Gastrocnemius medialis (tissue), 4 donors: ENCODE results near the gene MRPS12. TPM values are rescaled to one million over a fixed set of nuclear protein-coding genes. Genes with fewer than 3 reads are reported as not detected.
A peak's percentile ranks its signal among the peaks of the same experiment; 100 is the strongest.

ENCODE experiments used
- ATAC-seq, 2 donors: fragments of 150-250 bp; one replicate each; pipeline ENCODE4 v1.9.1; 2016
- DNase-seq, 2 donors: peaks; one replicate each; pipeline ENCODE4 v3.0.0-alpha.2; 2019
- H3K27ac ChIP-seq, 4 donors: fragments of 200-600 bp; sonication (generic); 1 replicate in 1 of 4; 2 replicates in 3 of 4; pipeline ENCODE4 v1.5.1; 2016 to 2018; ENCODE audit warnings: mild to moderate bottlenecking in 2 of 4, moderate library complexity in 1 of 4
- H3K27me3 ChIP-seq, 3 donors: fragments of 200-600 bp; sonication (generic) in 2 of 3; 1 replicate in 1 of 3; 2 replicates in 2 of 3; pipeline versions ENCODE4 v1.5.1 to v1.6.0; 2016 to 2019; ENCODE audit warnings: mild to moderate bottlenecking in 1 of 3, moderate library complexity in 1 of 3
- H3K36me3 ChIP-seq, 2 donors: fragments of 200-600 bp; sonication (generic) in 1 of 2; one replicate each; pipeline ENCODE4 v1.5.1; 2017 to 2018
- H3K4me1 ChIP-seq, 2 donors: fragments of 200-600 bp; sonication (generic) in 1 of 2; one replicate each; pipeline ENCODE4 v1.5.1; 2016 to 2017; ENCODE audit warnings: mild to moderate bottlenecking in 2 of 2
- H3K4me3 ChIP-seq, 4 donors: fragments of 200-600 bp; sonication (generic) in 3 of 4; 1 replicate in 1 of 4; 2 replicates in 3 of 4; pipeline ENCODE4 v1.5.1; 2016 to 2019; ENCODE audit warnings: mild to moderate bottlenecking in 2 of 4
- H3K9me3 ChIP-seq, 3 donors: fragments of 200-600 bp; sonication (generic) in 2 of 3; 1 replicate in 1 of 3; 2 replicates in 2 of 3; pipeline ENCODE4 v1.5.1; 2016 to 2019
- CTCF ChIP-seq, 5 experiments: fragments of 450-650 bp in 3 of 5; fragments of 200-600 bp in 2 of 5; sonication (generic) in 2 of 5; IDR thresholded peaks in 4 of 5; conservative IDR thresholded peaks in 1 of 5; 1 replicate in 4 of 5; 2 replicates in 1 of 5; pipeline ENCODE4 v1.5.1; 2016 to 2019; ENCODE audit warnings: antibody characterized with exemption in 5 of 5, mild to moderate bottlenecking in 3 of 5, moderate library complexity in 3 of 5
- POLR2A ChIP-seq, 2 donors: fragments of 450-650 bp; IDR thresholded peaks; one replicate each; pipeline ENCODE4 v1.6.1; 2017; ENCODE audit warnings: antibody characterized with exemption in 2 of 2, mild to moderate bottlenecking in 2 of 2, moderate library complexity in 2 of 2
- in situ Hi-C, 4 donors: fragments of 200-750 bp; cut with MboI; loops; one replicate each; pipeline versions ENCODE4 v1.15.0 to v1.8.0; 2017; ENCODE audit warnings: low sequenced_read_pairs in 4 of 4
- intact Hi-C: fragments of 100-400 bp; cut with DNase I; formaldehyde crosslinking; loops from one replicate; pipeline ENCODE4 v1.15.1; 2023; ENCODE audit warnings: low total_unique reads
- total RNA-seq, 4 donors: library from RNA; depleted of rRNA; stranded (reverse); fragments of >200 nt; gene quantifications; one replicate each; pipeline versions ENCODE4 v1.1.0 to v1.2.3, GENCODE V29; 2016

The MRPS12 gene
- total RNA-seq, 4 donors from 2014 or later = 20.0 to 49.8 (median 36.1) TPM

- Histone ChIP-seq H3K4me1 (peaks cover 14 to 17% of the 10 kb centered on the region in 2 donors), H3K36me3 (peaks cover 0 to 27% of the 10 kb centered on the region in 2 donors), H3K9me3 (no peaks in the 10 kb centered on the region), H3K27ac (peak overlapping the region in 3 of 4 donors; percentile 28 to 90 (median 57)), H3K27me3 (no peaks in the 10 kb centered on the region), H3K4me3 (no peak overlapping the region)
- no peak for DNase-seq
- TF ChIP-seq POLR2A (IDR thresholded peaks at IDR 0.05) (no peak), CTCF (IDR thresholded peaks at IDR 0.05 in 4 of 5, conservative IDR thresholded peaks at IDR 0.05 in 1 of 5) (no peak)
- no peak for ATAC-seq
- intact Hi-C loops (no loop called here), in situ Hi-C loops (loop anchor here in 1 of 4 donors (10.0 kb wide), 1 partner anchor 524 kb away; the partner anchor contains the start of gene FAM98C)
Observed at GRCh38 chr19:38928391-38929001, 2.2 kb upstream of the MRPS12 start.

- Histone ChIP-seq H3K4me1 (peaks cover 14 to 17% of the 10 kb centered on the region in 2 donors), H3K4me3 (peak within 1 kb of the TSS; percentile 64 to 86 (median 76)), H3K27ac (peak within 1 kb of the TSS; percentile 81 to 94 (median 88)), H3K36me3 (peaks cover 0 to 18% of the 10 kb centered on the region in 2 donors), H3K27me3 (no peaks in the 10 kb centered on the region), H3K9me3 (no peaks in the 10 kb centered on the region)
- DNase-seq (peak; percentile 84 to 86), ATAC-seq (peak; percentile 87 to 91)
- intact Hi-C loops = loop anchor here (1.0 to 5.0 kb wide), 5 partner anchors 31 to 594 kb away; partner anchors contain the start of genes ECH1, FAM98C, NFKBIB and SIRT2
- TF ChIP-seq CTCF (IDR thresholded peaks at IDR 0.05 in 4 of 5, conservative IDR thresholded peaks at IDR 0.05 in 1 of 5) (peak; percentile 97 to 100 (median 98)), POLR2A (IDR thresholded peaks at IDR 0.05) (no peak)
- in situ Hi-C loops = loop anchor here in 1 of 4 donors (10.0 kb wide), 1 partner anchor 525 kb away; the partner anchor contains the start of gene FAM98C
Observed at GRCh38 chr19:38929929-38930775, 592 bp upstream of the MRPS12 start, which contains the start of gene SARS2. Gene SARS2 (minus strand): TSS chr19:38930763. CDS start chr19:38930736, 27 bp downstream.

- ATAC-seq (no peak), DNase-seq (no peak)
- peak overlapping the region; percentile 64 to 86 (median 76) for H3K4me3 ChIP-seq
- H3K36me3 ChIP-seq = peaks cover 0 to 9% of the 10 kb centered on the region in 2 donors
- TF ChIP-seq CTCF (IDR thresholded peaks at IDR 0.05 in 4 of 5, conservative IDR thresholded peaks at IDR 0.05 in 1 of 5) = no peak
- TF ChIP-seq POLR2A (IDR thresholded peaks at IDR 0.05) = no peak
- H3K9me3 ChIP-seq = no peaks in the 10 kb centered on the region
- H3K4me1 ChIP-seq = peaks cover 14 to 17% of the 10 kb centered on the region in 2 donors
- in situ Hi-C loops = no loop called here
- intact Hi-C loops = loop anchor here (2.0 to 5.0 kb wide), 3 partner anchors 99 to 529 kb away; partner anchors contain the start of genes ECH1 and FAM98C
- no peaks in the 10 kb centered on the region for H3K27me3 ChIP-seq
- peak overlapping the region; percentile 81 to 94 (median 88) for H3K27ac ChIP-seq
Observed at GRCh38 chr19:38931521-38931793, 713 bp downstream of the MRPS12 start.

- Histone ChIP-seq H3K9me3 (no peaks in the 10 kb centered on the region), H3K36me3 (peaks cover 0 to 9% of the 10 kb centered on the region in 2 donors), H3K27ac (no peak overlapping the region), H3K4me3 (no peak overlapping the region), H3K27me3 (no peaks in the 10 kb centered on the region), H3K4me1 (peaks cover 14 to 17% of the 10 kb centered on the region in 2 donors)
- ATAC-seq (no peak), DNase-seq (no peak)
- intact Hi-C loops = loop anchor here (5.0 kb wide), 2 partner anchors 100 to 530 kb away; partner anchors contain the start of genes ECH1 and FAM98C
- TF ChIP-seq CTCF (IDR thresholded peaks at IDR 0.05 in 4 of 5, conservative IDR thresholded peaks at IDR 0.05 in 1 of 5) (peak in 1 of 5 experiments; percentile 19), POLR2A (IDR thresholded peaks at IDR 0.05) (no peak)
- in situ Hi-C loops = no loop called here
Observed at GRCh38 chr19:38932425-38933179, 1.9 kb downstream of the MRPS12 start.
